Body of pancreas (tissue), 4 donors: Measurements from ENCODE around the gene GOLM1. TPM values are rescaled to one million over a fixed set of nuclear protein-coding genes. Genes with fewer than 3 reads are reported as not detected.

Source experiments
- ATAC-seq: fragments of 150-250 bp; one replicate; pipeline ENCODE4 v1.9.1; 2016
- DNase-seq, 4 donors: peaks; one replicate each; pipeline ENCODE4 v3.0.0-alpha.2; 2019
- H3K27ac ChIP-seq, 4 donors: fragments of 200-600 bp; sonication (generic); 1 replicate in 3 of 4; 2 replicates in 1 of 4; pipeline versions ENCODE4 v1.5.1 to v1.6.1; 2016 to 2019; ENCODE audit warnings: mild to moderate bottlenecking in 1 of 4, mixed read lengths in 1 of 4, moderate library complexity in 1 of 4
- H3K27me3 ChIP-seq, 2 donors: fragments of 200-600 bp; sonication (generic); one replicate each; pipeline ENCODE4 v1.6.0; 2016; ENCODE audit warnings: mild to moderate bottlenecking in 1 of 2
- H3K36me3 ChIP-seq, 2 donors: fragments of 200-600 bp; sonication (generic); replicated peaks in 1 of 2; 2 replicates each; pipeline ENCODE4 v1.5.1; 2016; ENCODE audit warnings: low read depth in 2 of 2; ENCODE audit not compliant: insufficient read depth in 1 of 2
- H3K4me1 ChIP-seq: fragments of 200-600 bp; sonication (generic); one replicate; pipeline ENCODE4 v1.6.0; 2016
- H3K4me3 ChIP-seq, 2 donors: fragments of 200-600 bp; sonication (generic); 1 replicate in 1 of 2; 2 replicates in 1 of 2; pipeline ENCODE4 v1.5.1; 2016 to 2019
- H3K9me3 ChIP-seq, 3 donors: fragments of 200-600 bp; sonication (generic); 1 replicate in 2 of 3; 2 replicates in 1 of 3; pipeline ENCODE4 v1.5.1; 2016
- CTCF ChIP-seq, 7 experiments: fragments of 450-650 bp in 4 of 7; fragments of 200-600 bp in 3 of 7; sonication (generic) in 3 of 7; IDR thresholded peaks; one replicate each; pipeline ENCODE4 v1.5.1; 2016 to 2019; ENCODE audit warnings: antibody characterized with exemption in 7 of 7
- POLR2A ChIP-seq, 3 donors: fragments of 450-650 bp; IDR thresholded peaks; one replicate each; pipeline ENCODE4 v1.6.1; 2016; ENCODE audit warnings: antibody characterized with exemption in 3 of 3, mild to moderate bottlenecking in 2 of 3
- WGBS, 2 donors: methylation state at CpG; one replicate each; pipeline ENCODE4 v1.1.5; 2017; 5-methylcytosine and 5-hydroxymethylcytosine counted together
- intact Hi-C: fragments of 100-400 bp; cut with DNase I; formaldehyde crosslinking; loops from one replicate; pipeline ENCODE4 v1.15.1; 2023
- total RNA-seq, 2 donors: library from RNA; depleted of rRNA; stranded (reverse); fragments of >200 nt; gene quantifications; one replicate each; pipeline ENCODE4 v1.1.0, GENCODE V29; 2016

GOLM1 gene
- total RNA-seq, 2 donors from 2014 or later, result 29.0 to 36.6 TPM

GRCh38 chr9:86005253-86005775, 94.0 kb downstream of the GOLM1 start:
- DNase-seq, result no peak
- intact Hi-C loops, result no loop called here
- Histone ChIP-seq H3K4me3 (no peak overlapping the region), H3K36me3 (peaks cover 8 to 13% of the 10 kb centered on the region in 2 donors), H3K4me1 (peaks cover 6% of the 10 kb centered on the region), H3K27me3 (no peaks in the 10 kb centered on the region), H3K9me3 (no peaks in the 10 kb centered on the region), H3K27ac (no peak overlapping the region)
- 95 to 97% methylated on average over 1 of the region's 1 CpG for WGBS, 2 donors
- no peak for TF ChIP-seq CTCF (IDR thresholded peaks at IDR 0.05)
- TF ChIP-seq POLR2A (IDR thresholded peaks at IDR 0.05), result no peak
- ATAC-seq, result no peak

- Histone ChIP-seq H3K4me3 (no peak overlapping the region), H3K27ac (no peak overlapping the region), H3K4me1 (no peaks in the 10 kb centered on the region), H3K36me3 (peaks cover 0 to 4% of the 10 kb centered on the region in 2 donors), H3K9me3 (no peaks in the 10 kb centered on the region), H3K27me3 (no peaks in the 10 kb centered on the region)
- no peak for DNase-seq
- WGBS, 2 donors, result 93 to 94% methylated on average over 1 of the region's 1 CpG
- no peak for ATAC-seq
- TF ChIP-seq POLR2A (IDR thresholded peaks at IDR 0.05) (no peak), CTCF (IDR thresholded peaks at IDR 0.05) (no peak)
- intact Hi-C loops, result no loop called here
These were observed 103.8 kb downstream of the GOLM1 start for GRCh38 chr9:85995599-85995998.

- H3K9me3 ChIP-seq, result no peaks in the 10 kb centered on the region
- H3K36me3 ChIP-seq, result peaks cover 0 to 4% of the 10 kb centered on the region in 2 donors
- H3K27ac ChIP-seq, result no peak overlapping the region
- ATAC-seq, result no peak
- no peak for DNase-seq
- no peaks in the 10 kb centered on the region for H3K27me3 ChIP-seq
- intact Hi-C loops, result no loop called here
- H3K4me1 ChIP-seq, result no peaks in the 10 kb centered on the region
- no peak for TF ChIP-seq CTCF (IDR thresholded peaks at IDR 0.05)
- TF ChIP-seq POLR2A (IDR thresholded peaks at IDR 0.05), result no peak
- no peak overlapping the region for H3K4me3 ChIP-seq
These were observed 104.3 kb downstream of the GOLM1 start for GRCh38 chr9:85995097-85995496.

- H3K36me3 ChIP-seq, result peaks cover 0 to 4% of the 10 kb centered on the region in 2 donors
- no peak overlapping the region for H3K4me3 ChIP-seq
- no peaks in the 10 kb centered on the region for H3K9me3 ChIP-seq
- H3K27me3 ChIP-seq, result no peaks in the 10 kb centered on the region
- intact Hi-C loops, result no loop called here
- ATAC-seq (no peak), DNase-seq (no peak)
- no peaks in the 10 kb centered on the region for H3K4me1 ChIP-seq
- no peak for TF ChIP-seq POLR2A (IDR thresholded peaks at IDR 0.05)
- TF ChIP-seq CTCF (IDR thresholded peaks at IDR 0.05), result no peak
- 86 to 89% methylated on average over 2 of the region's 2 CpGs for WGBS, 2 donors
- H3K27ac ChIP-seq, result no peak overlapping the region
These were observed 105.2 kb downstream of the GOLM1 start for GRCh38 chr9:85994191-85994590.

- H3K27ac ChIP-seq, result no peak overlapping the region
- intact Hi-C loops, result no loop called here
- no peaks in the 10 kb centered on the region for H3K36me3 ChIP-seq
- ATAC-seq, result no peak
- H3K27me3 ChIP-seq, result no peaks in the 10 kb centered on the region
- no peak overlapping the region for H3K4me3 ChIP-seq
- TF ChIP-seq CTCF (IDR thresholded peaks at IDR 0.05) (no peak), POLR2A (IDR thresholded peaks at IDR 0.05) (no peak)
- WGBS, 2 donors, result 88 to 89% methylated on average over 3 of the region's 3 CpGs
- H3K9me3 ChIP-seq, result no peaks in the 10 kb centered on the region
- DNase-seq, result no peak
- no peaks in the 10 kb centered on the region for H3K4me1 ChIP-seq
These were observed 112.1 kb downstream of the GOLM1 start for GRCh38 chr9:85987236-85987635.
